GM21526 (cell line): ENCODE data around the gene FAM72C.
"Not testable (repeated sequence)": the region's sequence is repeated elsewhere in the genome, so short reads cannot be mapped to it uniquely, and the experiment has no call there.

ENCODE experiments used
- ATAC-seq: cut with Tn5 transposase; IDR thresholded peaks from one replicate; pipeline ENCODE4 v1.9.1; 2021; ENCODE audit warnings: moderate library complexity; ENCODE audit not compliant: unreplicated experiment, low FRiP score

FAM72C gene

GRCh38 chr1:143971924-143972700, at the start of gene FAM72C:
Gene FAM72C (minus strand): TSS chr1:143971986. CDS start chr1:143971141, 845 bp downstream.
- ATAC-seq = peak; percentile 81

DNA sequence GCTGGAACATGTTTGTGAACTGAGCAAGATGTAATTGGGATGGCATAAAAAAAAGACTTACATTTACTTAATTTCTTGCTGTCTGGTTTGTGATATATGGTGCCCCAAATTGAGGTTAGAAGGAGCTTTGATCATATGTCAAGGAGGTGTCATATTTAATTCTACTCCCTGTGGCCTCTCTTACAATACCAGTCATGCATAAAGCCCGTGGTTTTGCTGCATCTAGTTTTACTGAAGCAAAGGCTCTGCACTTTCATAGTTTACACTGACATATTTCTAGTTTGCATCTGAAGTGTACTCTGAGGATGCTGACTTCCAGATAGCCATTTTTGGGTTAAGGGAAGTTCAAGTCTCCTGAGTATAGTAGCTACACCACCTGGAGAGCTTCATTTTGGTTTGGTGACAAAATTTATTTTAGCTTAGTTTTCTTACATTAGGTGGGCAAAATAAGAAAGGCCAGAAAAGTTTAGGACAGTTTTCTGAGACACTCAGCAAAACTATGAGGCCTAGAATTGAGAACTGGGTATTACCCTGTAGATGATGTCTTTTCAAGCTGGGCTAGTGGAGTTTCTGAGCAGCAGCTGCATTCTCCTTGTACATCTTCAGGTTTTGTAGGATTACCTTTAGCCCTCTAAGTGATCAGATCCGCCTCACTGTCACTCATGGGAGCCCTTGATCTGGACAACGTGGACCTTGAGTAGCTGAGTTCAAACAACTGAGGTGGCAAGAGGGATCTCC, 48.4 kb upstream of the FAM72C start:
- ATAC-seq = not testable (repeated sequence)

GRCh38 chr1:144019101-144019500, 47.3 kb upstream of the FAM72C start:
- ATAC-seq = not testable (repeated sequence)

DNA sequence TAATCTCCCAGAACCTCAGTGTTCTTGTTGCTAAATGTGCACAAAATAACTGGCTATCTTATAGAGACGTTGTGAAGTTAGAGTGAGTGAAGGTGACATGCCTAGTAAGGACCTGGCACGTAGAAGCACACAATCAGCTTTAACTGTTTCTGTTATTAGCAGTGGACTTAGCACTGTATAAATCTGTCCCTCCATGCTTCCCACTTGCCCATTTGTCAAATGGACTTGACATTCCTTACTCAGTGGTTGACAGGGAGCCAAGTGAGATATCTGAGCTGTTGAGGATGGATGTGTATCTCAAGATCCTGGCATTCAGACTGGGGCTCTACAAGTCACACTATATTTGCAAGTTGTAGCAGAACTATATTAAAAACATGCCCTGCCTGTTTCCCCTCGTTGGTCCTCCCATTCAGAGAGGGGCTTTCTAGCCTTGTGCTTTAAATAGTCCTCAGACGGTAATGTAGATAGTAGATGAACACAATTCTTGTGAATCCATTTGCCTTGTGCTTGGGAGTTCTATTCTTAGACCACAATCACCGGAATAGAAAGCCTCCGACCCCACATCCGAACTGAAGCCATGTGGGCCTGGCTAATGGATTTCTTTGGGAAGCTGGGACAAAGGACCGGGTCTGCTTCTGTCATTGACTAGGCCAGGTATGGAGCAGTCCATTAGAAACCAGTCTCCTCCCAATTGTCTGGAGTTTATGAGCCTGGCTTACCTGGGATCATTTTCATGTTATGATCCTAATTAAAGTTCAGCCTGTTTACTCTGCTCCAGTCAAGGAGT, 43.6 kb upstream of the FAM72C start:
- ATAC-seq = not testable (repeated sequence)

GRCh38 chr1:144014528-144014927, 42.7 kb upstream of the FAM72C start:
- ATAC-seq = not testable (repeated sequence)

- not testable (repeated sequence) for ATAC-seq
Observed at GRCh38 chr1:144014121-144014520, 42.3 kb upstream of the FAM72C start.

GRCh38 chr1:144012168-144012733, 40.5 kb upstream of the FAM72C start:
- ATAC-seq = peak; percentile 97

GRCh38 chr1:144009410-144009809, 37.6 kb upstream of the FAM72C start:
- not testable (repeated sequence) for ATAC-seq

DNA sequence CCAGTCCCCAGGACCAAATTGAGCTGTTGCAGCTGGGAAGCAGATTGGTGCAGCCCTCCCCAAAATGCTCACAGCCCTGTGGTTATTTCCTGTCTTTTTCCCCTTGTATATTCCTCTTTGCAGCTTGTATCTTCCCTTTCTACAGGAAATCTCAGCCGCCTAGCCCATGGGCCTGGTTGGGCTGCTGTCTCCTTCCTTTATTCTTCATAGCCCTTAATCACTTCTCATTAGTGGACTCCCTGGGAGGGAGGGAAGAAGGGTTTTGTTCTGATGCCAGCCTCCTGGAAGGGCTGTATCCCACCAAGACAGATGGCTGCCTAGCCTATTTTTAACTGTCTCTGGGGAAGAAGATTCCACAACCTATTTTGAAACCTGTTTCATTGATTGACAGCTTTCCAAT, 32.5 kb upstream of the FAM72C start:
- ATAC-seq = not testable (repeated sequence)

DNA sequence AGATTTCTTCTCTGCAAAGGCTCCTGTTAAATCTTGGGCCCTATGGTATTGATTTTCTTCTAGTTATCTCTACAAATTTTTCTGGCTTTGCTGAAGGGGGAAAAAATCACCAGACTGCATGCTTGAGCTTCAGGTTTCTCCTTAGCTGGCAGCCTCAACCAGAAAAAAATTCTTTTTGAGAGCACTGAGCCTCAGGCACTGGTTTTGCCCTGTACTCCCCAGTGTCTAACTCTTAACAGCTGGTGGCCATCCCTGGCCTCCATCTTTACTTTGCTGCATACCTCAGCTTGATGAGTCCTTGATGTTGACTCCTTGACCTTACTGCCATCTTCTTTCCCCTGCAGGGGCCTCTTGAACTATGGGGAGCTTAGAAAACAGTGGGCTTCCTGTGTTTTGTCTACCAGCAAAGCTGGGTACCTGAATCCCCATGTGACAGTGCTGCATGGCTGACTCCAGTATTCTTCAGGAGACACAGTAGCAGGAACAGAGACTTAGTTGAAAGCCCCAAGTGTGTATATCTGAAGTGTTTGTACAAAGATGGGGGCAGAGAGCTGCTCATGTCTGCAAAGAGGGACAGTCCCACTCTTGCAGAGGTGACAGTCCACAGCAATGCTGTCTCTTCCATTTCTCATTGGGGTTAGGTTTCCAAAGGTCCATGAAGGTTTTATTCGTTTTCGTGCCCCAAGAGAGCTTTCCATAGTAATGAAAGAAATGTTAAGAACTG, 31.7 kb upstream of the FAM72C start:
- ATAC-seq = not testable (repeated sequence)

- not testable (repeated sequence) for ATAC-seq
Observed at GRCh38 chr1:144002141-144002881, 30.5 kb upstream of the FAM72C start.

- ATAC-seq = not testable (repeated sequence)
Observed at GRCh38 chr1:144001077-144001476, 29.3 kb upstream of the FAM72C start.

DNA sequence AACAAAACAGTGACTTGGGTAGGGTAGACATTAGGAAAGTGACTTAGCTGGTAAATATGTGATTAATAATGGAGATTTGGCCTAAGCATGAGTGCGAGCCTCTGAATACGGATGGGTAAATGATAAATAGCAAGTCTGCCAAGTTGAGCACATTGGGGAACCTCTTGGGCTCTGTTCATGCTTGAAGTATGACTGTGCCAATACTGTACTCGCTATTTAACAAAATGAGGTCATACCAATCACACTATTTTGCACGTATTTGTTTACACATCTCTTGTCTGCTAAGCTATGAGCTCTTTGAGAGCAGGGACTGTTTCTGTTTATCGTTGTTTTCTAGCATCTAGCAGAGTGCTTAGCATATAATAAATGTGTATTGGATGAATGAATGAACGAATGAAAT, 24.2 kb upstream of the FAM72C start:
- not testable (repeated sequence) for ATAC-seq

GRCh38 chr1:143993301-143993907, 21.6 kb upstream of the FAM72C start:
- not testable (repeated sequence) for ATAC-seq

GRCh38 chr1:143990699-143991098, 18.9 kb upstream of the FAM72C start:
- not testable (repeated sequence) for ATAC-seq

DNA sequence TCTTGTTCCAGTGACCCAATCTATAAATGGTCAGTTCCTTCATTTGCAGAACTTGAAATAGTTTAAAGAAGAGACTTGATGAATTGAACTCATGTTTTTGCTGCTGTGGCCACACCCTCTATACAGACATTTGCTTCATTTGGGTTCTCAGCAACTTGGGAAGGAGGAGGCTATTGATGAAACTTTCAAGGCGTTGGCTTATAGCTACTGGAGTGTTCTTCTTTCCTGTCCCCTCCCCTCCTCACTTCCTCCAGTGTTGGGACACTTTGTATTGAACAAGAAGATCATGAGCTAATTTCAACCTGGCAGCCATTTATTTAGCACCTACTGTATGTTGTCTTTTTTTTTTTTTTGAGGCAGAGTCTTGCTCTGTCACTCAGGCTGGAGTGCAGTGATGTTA, 17.9 kb upstream of the FAM72C start:
- not testable (repeated sequence) for ATAC-seq

DNA sequence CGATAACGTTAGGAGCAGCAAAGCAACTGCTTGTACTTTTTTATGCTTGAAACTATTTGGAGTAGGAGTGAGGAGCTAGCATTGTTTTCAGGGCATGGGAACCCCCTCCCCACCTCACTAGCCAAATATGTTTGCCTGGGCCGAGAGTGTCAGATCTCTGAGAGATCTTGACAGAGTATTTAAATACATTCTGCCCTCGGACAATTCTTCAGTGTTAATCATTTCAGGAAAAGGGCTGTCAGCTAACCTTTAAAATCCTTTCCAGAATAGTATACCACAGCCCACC, 17.6 kb upstream of the FAM72C start:
- ATAC-seq = not testable (repeated sequence)

- ATAC-seq = not testable (repeated sequence)
Observed at GRCh38 chr1:143988602-143989426, 17.0 kb upstream of the FAM72C start.
